Transverse colon (tissue), 3 donors: ENCODE measurements around the gene TMEM134.

Experiments
- EP300 ChIP-seq: sonication (generic); formaldehyde crosslinking; IDR thresholded peaks from one replicate; pipeline ENCODE4 v1.6.1; 2017; ENCODE audit warnings: antibody characterized with exemption, low read depth
- POLR2A ChIP-seq: fragments of 450-650 bp; IDR thresholded peaks from one replicate; pipeline ENCODE4 v1.6.1; 2016; ENCODE audit warnings: antibody characterized with exemption, mild to moderate bottlenecking, moderate library complexity
- TF ChIP-seq, protein P1 (sequence below), 5 experiments: fragments of 200-600 bp in 3 of 5; fragments of 450-650 bp in 2 of 5; sonication (generic) in 3 of 5; IDR thresholded peaks; 1 replicate in 2 of 5; 2 replicates in 3 of 5; pipeline ENCODE4 v1.5.1; 2016 to 2017; ENCODE audit warnings: antibody characterized with exemption in 5 of 5, inconsistent platforms in 3 of 5, mild to moderate bottlenecking in 2 of 5, moderate library complexity in 1 of 5

- TF ChIP-seq, protein P1, sequence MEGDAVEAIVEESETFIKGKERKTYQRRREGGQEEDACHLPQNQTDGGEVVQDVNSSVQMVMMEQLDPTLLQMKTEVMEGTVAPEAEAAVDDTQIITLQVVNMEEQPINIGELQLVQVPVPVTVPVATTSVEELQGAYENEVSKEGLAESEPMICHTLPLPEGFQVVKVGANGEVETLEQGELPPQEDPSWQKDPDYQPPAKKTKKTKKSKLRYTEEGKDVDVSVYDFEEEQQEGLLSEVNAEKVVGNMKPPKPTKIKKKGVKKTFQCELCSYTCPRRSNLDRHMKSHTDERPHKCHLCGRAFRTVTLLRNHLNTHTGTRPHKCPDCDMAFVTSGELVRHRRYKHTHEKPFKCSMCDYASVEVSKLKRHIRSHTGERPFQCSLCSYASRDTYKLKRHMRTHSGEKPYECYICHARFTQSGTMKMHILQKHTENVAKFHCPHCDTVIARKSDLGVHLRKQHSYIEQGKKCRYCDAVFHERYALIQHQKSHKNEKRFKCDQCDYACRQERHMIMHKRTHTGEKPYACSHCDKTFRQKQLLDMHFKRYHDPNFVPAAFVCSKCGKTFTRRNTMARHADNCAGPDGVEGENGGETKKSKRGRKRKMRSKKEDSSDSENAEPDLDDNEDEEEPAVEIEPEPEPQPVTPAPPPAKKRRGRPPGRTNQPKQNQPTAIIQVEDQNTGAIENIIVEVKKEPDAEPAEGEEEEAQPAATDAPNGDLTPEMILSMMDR (IDR thresholded peaks at IDR 0.05), result no peak
- TF ChIP-seq POLR2A (no peak), EP300 (no peak)
Observed at GRCh38 chr11:67436459-67437081, 32.5 kb downstream of the TMEM134 start.
